Measurements from ENCODE around the gene SPATA22.
"Not testable (repeated sequence)": the region's sequence is repeated elsewhere in the genome, so short reads cannot be mapped to it uniquely, and the experiment has no call there.

- TF ChIP-seq, protein P1, sequence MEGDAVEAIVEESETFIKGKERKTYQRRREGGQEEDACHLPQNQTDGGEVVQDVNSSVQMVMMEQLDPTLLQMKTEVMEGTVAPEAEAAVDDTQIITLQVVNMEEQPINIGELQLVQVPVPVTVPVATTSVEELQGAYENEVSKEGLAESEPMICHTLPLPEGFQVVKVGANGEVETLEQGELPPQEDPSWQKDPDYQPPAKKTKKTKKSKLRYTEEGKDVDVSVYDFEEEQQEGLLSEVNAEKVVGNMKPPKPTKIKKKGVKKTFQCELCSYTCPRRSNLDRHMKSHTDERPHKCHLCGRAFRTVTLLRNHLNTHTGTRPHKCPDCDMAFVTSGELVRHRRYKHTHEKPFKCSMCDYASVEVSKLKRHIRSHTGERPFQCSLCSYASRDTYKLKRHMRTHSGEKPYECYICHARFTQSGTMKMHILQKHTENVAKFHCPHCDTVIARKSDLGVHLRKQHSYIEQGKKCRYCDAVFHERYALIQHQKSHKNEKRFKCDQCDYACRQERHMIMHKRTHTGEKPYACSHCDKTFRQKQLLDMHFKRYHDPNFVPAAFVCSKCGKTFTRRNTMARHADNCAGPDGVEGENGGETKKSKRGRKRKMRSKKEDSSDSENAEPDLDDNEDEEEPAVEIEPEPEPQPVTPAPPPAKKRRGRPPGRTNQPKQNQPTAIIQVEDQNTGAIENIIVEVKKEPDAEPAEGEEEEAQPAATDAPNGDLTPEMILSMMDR (IDR thresholded peaks at IDR 0.05), result not testable (repeated sequence)
- not testable (repeated sequence) for TF ChIP-seq POLR2A (IDR thresholded peaks at IDR 0.05)
Measured at GRCh38 chr17:3412216-3412615, 59.4 kb downstream of the SPATA22 start.

Measured in testis (tissue), 2 donors.